HG03571 (cell line): ENCODE data around the gene ZNF784.

Source experiments
- ATAC-seq: cut with Tn5 transposase; IDR thresholded peaks from one replicate; pipeline ENCODE4 v1.9.1; 2021; ENCODE audit not compliant: unreplicated experiment

ZNF784 gene

DNA sequence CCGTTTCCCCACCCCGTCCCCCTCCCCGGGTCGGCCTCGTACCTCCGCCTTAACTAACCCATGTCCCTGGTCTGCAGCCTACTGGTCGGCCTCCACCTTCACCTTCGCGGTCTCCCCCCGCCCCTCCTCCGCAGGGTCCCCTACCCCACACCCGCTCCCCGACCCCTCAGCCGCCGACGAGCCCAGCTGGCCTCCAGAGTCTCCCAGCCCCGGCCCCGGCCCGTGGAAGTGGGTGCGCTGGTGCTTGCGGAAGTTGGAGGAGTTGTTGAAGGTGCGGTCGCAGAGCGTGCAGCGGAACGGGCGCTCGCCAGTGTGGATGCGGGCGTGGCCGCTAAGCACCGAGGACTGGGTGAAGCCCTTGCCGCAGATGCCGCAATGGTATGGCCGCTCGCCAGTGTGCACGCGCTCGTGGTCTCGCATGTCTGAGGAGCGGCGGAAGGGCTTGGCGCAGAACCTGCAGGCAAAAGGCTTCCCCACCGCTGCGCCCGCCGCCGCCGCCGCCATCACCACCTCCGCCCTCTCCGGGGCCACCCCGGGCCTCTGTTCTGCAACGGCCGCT is 2.6 kb downstream of the ZNF784 start:
- no peak for ATAC-seq

DNA sequence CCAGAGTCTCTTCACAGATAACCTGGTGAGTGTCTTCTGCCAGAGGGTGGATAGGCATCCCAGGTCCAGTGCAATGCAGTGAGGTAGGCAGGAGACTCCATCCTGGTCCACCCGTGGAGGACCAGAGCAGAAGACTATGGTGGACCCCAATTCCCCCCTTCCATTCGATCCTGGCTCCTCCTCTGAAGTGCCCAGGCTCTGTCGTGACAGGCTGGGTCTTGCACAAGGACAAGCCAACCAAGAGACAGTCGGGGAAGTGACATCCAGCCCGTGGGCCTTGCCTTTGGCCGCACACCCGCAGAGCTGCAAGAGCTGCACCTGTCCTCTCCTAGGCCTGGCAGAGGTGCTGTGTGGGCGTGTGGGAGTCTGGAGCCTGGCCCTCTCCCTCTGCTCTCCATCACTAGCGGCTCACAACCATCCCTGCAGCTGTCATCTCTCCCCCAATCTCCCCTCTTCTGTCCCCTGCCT is 3.1 kb downstream of the ZNF784 start:
- no peak for ATAC-seq

DNA sequence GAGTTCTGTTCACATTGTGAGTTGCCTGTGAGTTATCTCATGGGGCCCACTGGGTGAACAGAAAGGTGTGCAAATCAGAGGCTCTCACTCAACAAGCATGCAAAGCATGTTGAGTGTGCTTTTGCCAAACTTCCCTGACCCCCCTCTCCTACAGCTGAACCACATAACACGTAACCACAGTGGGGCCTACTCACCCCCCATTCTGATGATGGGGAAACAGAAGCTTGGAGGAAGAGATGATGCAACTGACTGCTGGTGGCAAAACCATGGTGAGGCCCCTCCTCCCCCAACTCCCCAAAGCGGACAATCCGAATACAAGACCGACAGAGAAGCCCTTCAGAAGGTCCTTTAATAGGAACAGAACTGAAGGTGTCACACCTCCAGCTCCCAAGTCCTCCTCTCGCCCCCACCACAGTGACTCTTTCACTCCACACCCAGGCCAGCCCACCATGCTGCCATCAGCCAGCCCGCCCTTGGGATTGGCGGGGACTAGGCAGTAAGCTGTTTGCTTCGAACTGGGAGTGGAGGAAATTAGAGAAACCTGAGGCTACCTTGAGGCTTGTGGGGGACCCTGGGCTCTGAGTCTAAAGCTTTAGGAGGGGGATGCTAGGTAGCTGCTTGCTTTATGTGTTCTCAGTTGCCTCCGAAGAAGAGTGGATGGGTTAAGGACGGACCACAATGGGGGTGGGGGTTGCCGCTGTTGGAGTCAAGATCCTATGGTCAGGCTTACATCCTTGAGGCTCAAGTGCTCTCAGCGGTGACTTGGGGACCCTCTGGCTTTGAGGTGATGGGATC is 3.8 kb downstream of the ZNF784 start:
- no peak for ATAC-seq

DNA sequence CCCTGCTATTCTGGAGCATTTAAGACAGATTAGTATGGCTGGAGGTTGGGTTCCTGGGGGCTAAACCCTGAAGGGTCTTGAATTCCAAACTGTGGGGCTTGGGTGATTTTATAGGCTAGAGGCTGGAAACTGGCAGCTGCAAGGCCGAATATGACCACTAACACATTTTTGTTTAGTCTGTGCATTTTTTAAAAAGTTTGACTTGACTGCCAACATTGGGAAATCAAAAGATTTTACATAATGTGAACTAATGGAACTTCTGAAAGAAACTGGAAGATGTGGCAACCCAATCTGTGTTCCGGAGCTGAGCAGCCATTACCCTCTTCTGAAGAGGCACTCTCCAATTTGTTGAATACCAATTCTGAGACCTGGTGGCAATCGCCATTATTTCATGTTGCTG is 5.1 kb downstream of the ZNF784 start:
- ATAC-seq: no peak

DNA sequence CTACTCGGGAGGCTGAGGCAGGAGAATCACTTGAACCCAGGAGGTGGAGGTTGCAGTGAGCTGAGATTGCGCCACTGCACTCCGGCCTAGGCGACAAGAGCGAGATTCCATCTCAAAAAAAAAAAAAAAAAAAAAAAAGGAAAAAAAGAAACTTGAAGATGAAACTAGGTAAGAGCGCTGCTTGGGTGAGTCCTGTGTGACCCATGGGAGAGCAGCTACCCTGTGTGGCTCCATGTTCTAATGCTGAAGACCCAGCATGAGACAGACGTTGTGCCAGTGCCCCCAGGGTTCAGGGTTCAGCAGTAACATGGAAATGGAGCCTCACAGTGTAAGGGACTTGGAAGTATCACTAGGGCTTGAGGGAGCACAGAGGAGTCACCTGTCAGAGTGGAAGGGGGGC is 5.9 kb downstream of the ZNF784 start:
- no peak for ATAC-seq

DNA sequence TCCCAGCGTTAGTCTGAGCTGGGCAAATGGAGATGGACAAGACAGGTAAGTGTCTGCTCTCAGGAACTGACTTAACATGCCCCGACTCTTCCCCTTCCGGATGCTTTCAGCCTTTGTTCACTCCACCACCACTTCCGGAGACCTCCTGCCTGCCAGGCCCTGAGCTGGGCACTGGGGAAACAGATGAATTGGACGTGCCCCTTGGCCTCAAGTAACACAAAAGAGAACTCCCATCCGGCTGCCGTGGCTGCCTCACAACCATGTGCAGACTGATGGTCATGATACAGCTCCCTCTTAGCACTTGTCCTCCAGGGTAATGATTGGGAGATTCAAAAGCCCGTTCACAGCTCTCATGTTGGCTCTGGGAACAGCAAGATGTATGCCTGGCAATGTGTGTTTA is 6.9 kb downstream of the ZNF784 start:
- ATAC-seq: no peak

DNA sequence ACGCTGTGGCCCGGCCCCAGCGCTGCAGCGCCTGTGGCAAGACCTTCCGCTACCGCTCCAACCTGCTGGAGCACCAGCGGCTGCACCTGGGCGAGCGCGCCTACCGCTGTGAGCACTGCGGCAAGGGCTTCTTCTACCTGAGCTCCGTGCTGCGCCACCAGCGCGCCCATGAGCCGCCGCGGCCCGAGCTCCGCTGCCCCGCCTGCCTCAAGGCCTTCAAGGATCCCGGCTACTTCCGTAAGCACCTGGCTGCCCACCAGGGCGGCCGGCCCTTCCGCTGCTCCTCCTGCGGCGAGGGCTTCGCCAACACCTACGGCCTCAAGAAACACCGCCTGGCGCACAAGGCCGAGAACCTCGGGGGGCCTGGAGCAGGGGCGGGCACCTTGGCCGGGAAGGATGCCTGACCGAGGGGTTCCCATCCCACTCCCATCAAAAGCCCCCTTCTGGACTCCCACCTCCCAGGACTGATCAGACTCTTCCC is 7.9 kb downstream of the ZNF784 start:
- no peak for ATAC-seq

DNA sequence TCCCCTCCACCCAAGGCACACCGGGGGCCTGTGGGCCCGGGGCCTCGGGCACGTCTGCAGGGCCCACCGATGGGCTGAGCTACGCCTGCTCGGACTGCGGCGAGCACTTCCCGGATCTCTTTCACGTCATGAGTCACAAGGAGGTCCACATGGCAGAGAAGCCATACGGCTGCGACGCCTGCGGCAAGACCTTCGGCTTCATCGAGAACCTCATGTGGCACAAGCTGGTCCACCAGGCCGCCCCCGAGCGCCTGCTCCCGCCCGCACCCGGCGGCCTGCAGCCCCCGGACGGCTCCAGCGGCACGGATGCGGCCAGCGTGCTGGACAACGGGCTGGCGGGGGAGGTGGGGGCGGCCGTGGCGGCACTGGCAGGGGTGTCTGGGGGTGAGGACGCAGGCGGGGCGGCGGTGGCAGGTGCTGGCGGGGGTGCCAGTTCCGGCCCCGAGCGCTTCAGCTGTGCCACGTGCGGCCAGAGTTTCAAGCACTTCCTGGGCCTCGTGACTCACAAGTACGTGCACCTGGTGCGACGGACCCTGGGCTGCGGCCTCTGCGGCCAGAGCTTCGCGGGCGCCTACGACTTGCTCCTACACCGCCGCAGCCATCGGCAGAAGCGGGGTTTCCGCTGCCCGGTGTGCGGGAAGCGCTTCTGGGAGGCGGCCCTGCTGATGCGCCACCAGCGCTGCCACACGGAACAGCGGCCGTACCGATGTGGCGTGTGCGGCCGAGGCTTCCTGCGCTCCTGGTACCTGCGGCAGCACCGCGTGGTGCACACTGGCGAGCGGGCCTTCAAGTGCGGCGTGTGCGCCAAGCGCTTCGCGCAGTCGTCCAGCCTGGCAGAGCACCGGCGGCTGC is 8.6 kb downstream of the ZNF784 start:
- ATAC-seq: no peak

DNA sequence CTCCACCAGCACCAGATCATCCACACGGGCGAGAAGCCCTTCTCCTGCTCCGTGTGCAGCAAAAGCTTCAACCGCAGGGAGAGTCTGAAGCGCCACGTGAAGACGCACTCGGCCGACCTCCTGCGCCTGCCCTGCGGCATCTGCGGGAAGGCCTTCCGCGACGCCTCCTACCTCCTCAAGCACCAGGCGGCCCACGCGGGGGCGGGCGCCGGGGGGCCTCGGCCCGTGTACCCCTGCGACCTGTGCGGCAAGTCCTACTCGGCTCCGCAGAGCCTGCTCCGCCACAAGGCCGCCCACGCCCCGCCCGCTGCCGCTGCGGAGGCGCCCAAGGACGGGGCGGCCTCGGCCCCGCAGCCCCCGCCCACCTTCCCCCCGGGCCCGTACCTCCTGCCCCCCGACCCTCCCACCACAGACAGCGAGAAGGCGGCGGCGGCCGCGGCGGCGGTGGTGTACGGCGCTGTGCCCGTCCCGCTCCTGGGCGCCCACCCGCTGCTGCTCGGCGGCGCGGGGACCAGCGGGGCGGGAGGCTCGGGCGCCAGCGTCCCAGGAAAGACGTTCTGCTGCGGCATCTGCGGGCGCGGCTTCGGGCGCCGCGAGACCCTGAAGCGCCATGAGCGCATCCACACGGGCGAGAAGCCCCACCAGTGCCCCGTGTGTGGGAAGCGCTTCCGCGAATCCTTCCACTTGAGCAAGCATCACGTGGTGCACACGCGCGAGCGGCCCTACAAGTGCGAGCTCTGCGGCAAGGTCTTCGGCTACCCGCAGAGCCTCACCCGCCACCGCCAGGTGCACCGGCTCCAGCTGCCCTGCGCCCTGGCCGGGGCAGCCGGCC is 9.4 kb downstream of the ZNF784 start:
- no peak for ATAC-seq

DNA sequence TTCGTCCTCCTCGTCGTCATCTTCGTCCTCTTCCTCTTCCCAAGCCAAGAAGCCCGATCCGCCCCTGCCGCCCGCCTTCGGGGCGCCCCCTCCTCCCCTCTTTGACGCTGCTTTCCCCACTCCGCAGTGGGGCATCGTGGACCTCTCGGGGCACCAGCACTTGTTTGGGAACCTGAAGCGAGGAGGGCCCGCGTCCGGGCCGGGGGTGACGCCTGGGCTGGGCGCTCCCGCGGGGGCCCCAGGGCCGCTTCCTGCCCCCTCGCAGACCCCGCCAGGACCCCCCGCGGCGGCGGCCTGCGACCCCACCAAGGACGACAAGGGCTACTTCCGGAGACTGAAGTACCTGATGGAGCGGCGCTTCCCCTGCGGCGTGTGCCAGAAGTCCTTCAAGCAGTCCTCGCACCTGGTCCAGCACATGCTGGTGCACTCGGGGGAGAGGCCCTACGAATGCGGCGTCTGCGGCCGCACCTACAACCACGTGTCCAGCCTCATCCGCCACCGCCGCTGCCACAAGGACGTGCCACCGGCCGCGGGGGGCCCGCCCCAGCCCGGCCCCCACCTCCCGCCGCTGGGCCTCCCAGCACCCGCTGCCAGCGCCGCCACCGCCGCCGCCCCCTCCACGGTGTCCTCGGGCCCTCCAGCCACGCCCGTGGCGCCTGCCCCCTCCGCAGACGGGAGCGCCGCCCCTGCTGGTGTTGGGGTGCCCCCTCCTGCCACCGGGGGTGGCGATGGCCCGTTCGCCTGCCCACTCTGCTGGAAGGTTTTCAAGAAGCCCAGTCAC is 10.2 kb downstream of the ZNF784 start:
- no peak for ATAC-seq

DNA sequence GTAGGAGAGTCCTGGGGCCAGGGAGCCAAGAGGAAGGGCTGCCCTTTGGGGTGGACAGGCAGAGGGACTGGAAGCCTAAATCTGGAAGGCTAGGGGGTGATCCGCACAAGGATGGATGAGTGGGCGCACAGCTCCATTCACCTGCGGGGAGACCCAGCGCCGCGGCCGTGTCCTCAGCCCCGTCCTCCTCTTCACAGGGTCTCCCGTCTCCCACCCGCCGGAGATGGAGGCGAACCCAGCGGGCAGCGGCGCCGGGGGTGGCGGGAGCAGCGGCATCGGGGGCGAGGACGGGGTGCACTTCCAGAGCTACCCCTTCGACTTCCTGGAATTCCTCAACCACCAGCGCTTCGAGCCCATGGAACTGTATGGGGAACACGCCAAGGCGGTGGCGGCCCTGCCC is 11.0 kb downstream of the ZNF784 start:
- ATAC-seq: no peak

DNA sequence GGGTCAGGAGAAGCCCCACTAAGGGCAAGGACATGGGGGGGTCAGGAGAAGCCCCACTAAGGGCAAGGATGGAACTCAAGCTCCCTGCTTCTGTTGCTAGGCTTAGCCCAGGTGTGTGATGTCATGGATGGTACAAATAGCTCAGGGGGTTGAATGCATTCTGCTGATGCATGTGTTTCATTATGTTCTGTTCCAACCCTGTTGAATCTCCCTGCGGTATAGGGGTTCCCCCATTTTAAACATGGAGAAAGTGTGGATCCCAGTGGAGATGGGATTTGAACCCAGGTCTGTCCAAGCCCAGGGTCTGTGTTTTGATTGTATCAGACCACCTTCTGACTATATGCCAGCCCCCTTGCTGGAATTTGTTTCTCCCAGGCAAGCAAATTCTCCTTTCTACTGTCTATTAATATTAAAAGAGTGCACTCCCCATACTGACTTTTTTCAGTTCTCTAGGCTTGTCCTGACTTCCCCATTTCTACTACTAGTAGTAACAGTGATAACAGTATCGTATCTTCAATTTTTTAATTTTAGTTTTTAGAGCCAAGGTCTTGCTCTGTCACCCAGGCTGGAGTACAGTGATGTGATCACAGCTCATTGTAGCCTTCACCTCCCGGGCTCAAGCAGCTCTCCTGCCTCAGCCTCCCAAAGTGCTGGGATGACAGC is 12.3 kb downstream of the ZNF784 start:
- ATAC-seq: no peak

DNA sequence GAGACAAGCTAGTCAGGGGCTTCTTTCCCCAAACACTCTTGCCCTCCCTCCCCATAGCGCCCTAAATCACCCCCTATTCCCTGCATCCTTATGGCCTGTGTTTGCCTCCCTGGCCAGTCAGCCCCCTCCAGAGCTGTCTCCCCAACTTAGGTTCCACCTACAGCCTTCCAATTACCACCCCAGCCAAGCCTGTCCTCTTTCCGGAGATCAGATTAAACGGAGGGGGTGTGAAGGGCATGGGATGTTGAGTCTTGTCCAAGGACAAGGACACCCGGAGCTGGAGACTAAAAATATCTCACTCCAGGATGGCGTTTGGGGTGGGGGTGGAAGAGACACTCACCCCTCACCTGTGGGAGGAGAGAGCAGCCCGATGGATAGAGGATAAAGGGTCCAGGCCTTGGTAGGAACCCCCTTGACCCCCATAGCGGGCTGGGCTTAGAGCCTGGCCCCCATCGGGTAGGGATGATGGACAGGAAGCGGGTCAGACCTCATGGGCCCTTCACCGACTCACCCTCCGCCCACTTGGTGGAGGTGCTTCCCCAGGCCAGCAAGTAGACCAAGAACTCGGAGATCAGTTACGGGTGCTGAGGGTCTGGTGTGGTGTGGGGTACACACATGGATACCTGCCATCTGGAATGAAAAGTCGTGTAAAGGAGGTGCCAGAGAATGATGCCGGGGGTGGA is 12.9 kb downstream of the ZNF784 start:
- no peak for ATAC-seq

DNA sequence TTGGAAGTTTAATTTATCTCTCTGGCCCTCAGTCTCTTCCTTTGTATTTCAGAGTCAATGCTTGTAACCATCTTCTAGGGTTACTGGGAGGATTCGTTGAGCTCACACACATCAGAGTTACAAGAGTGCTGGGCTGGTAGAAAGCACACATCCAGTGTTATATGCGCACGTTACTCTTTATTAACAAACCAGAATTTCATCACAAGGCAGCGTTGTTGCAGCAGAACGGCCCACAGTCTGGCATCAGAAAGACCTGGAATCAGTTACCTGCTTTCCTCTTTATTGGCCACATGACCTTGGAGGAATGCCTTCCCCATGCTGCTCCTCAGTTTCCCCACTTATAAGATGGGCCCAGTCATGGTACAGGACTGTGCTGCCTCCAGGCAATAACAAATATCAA is 15.0 kb downstream of the ZNF784 start:
- no peak for ATAC-seq

DNA sequence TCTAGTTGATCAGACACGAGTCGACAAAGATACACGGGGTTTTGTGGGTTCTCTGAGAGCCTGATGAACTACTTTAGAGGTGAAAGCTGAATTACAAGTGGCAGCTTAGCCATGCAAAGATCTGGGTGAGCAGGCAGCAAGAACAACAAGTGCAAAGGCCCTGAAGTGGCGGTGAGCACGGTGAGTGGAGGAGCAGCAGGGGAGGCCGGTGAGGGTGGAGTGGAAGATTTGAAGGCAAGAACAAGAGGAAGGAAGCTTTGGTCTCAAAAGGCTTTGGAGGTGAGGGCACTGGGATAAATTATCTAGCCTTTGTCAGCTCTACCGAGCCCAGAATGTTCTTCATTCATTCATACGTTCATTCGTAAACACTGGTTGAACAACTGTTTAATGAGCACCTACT is 17.5 kb downstream of the ZNF784 start:
- ATAC-seq: no peak

DNA sequence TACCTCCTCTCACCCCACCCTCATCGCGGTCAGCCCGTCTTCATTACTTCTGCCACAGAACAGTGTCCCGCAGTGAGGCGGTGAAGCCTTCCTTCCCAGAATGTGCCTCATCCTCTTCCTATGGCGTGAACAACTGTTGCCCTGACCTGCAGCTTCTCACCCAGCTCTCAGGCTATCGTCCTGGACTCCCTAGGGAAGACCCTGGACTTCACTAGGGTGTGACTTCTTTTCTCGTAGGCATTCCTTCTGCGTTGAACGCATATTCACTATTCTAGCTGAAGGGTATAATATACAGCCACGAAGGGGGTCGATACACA is 17.9 kb downstream of the ZNF784 start:
- no peak for ATAC-seq

DNA sequence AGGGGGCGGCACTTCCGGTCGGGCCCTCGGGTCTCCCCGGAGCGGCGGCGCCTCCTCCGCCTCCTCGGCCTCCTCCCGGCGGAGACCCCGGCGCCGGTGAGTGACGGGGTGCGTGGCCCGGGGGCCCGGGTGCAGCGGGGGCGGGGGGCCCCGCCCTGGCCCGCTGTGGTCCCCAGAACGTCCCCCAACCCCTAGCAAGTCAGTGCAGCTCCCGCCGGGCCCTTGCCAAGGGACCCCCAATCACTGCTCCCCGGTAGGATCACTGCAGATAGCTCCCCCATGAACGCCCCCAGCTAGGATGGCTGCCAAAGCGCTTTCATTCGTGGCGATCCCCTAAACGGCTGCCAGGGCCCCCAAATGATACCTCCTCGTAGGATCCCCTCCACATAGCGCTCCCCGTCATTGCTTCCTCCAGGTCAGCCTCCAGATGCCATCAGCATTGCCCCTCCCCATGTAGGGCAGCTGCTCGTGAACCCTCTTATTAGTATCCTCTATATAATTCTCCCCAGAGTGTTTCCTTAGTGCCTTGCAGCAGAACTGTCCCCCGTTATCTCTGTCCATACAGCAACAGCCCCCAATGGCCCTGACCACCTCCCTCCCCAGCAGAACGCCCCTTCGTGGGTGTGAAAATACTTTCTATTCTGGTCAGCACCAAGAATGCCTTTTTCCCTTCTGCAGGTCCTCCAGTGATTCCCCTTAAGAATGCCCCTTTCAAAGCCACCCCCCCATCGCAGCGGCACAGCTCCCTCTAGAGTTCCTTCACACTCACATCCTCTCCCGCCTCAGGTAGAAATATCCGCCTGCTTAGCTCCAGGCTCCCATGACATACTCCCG is 18.5 kb downstream of the ZNF784 start, which contains the start of gene ZNF865:
Gene ZNF865, plus strand, starts transcription at position 11 of the 834 bp plus-strand sequence. CDS start 7,972 bp downstream, outside the sequence.
- ATAC-seq: no peak

DNA sequence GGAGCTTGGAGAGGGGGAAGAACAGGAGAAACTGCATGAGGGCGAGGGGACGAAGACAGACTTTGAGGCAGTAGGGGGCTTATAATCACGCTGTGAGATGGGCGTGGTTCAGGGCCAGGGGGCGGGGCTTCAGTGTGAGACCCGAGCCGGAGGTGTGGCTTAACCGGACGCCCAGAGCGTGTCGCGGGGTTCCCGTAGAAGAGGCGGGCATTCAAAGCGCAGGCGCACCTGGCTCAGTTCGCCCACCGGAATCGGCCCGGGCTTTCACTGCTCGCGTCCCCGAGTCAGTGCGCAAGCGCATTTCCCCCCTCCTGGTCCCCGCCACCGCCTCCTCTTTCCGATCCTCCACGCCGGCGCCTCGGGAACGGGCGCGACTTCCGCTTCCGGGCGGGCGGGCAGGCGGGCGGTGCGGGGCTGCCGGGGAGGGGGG is 19.1 kb downstream of the ZNF784 start:
- ATAC-seq: peak; percentile 64
